Caco-2 (cell line): ENCODE results near the gene GPR22. TPM values are rescaled to one million over a fixed set of nuclear protein-coding genes. Genes with fewer than 3 reads are reported as not detected.

Experiments
- BruUV-seq: library from RNA; stranded (reverse); fragments of 400-500 nt; replicated peaks from 2 replicates; lab custom pipeline; 2021; lab: Mats Ljungman, UMichigan
- CTCF ChIA-PET: fragments of 300-600 bp; sonication (Branson Sonifier 250); formaldehyde crosslinking; loops from one replicate; lab custom pipeline; 2022; ENCODE audit warnings: antibody characterized with exemption; lab: Charles Lee
- POLR2A ChIA-PET: fragments of 300-600 bp; sonication (Branson Sonifier 250); formaldehyde crosslinking; loops from one replicate; lab custom pipeline; 2022; ENCODE audit warnings: antibody characterized with exemption; lab: Charles Lee
- DNase-seq, 2 experiments: peaks; one replicate each; pipeline versions ENCODE4 v3.0.0 to v3.0.0-alpha.2; 2020 to 2022
- H3K27me3 ChIP-seq: replicated peaks from 2 replicates; pipeline ENCODE4 v1.6.0; 2011; ENCODE audit warnings: low read length; ENCODE audit not compliant: control insufficient read depth, insufficient read depth
- H3K36me3 ChIP-seq: 2 replicates; pipeline ENCODE4 v1.5.1; 2011; ENCODE audit warnings: low read length; ENCODE audit not compliant: control insufficient read depth, insufficient read depth
- H3K4me1 ChIP-seq: fragments of 250-450 bp; sonication (Bioruptor Pico); 2 replicates; pipeline ENCODE4 v1.5.1; 2020; ENCODE audit warnings: mild to moderate bottlenecking
- H3K4me3 ChIP-seq: 2 replicates; pipeline ENCODE4 v1.5.1; 2011; ENCODE audit warnings: low read depth, mild to moderate bottlenecking, control low read depth, low read length
- H3K9me3 ChIP-seq: fragments of 250-450 bp; sonication (Bioruptor Pico); 2 replicates; pipeline ENCODE4 v1.5.1; 2020; ENCODE audit warnings: mild to moderate bottlenecking, moderate library complexity
- H3K27ac Mint-ChIP-seq: one replicate; pipeline ENCODE4 v1.8.0; 2022; ENCODE audit warnings: mixed read lengths; ENCODE audit not compliant: unreplicated experiment
- H3K27me3 Mint-ChIP-seq: one replicate; pipeline ENCODE4 v1.8.0; 2022; ENCODE audit warnings: mixed read lengths; ENCODE audit not compliant: insufficient read depth, unreplicated experiment
- H3K36me3 Mint-ChIP-seq: one replicate; pipeline ENCODE4 v1.8.0; 2022; ENCODE audit warnings: mild to moderate bottlenecking, mixed read lengths; ENCODE audit not compliant: insufficient read depth, unreplicated experiment
- H3K4me1 Mint-ChIP-seq: one replicate; pipeline ENCODE4 v1.8.0; 2022; ENCODE audit warnings: low read depth, mixed read lengths; ENCODE audit not compliant: unreplicated experiment
- H3K4me3 Mint-ChIP-seq: one replicate; pipeline ENCODE4 v1.8.0; 2022; ENCODE audit warnings: mild to moderate bottlenecking, moderate library complexity, mixed read lengths; ENCODE audit not compliant: unreplicated experiment
- H3K9me3 Mint-ChIP-seq: one replicate; pipeline ENCODE4 v1.8.0; 2022; ENCODE audit warnings: mixed read lengths; ENCODE audit not compliant: unreplicated experiment
- intact Hi-C: fragments of 100-400 bp; cut with micrococcal nuclease; formaldehyde crosslinking; loops from one replicate; pipeline ENCODE4 v1.10.0; 2022; ENCODE audit not compliant: unreplicated experiment
- total RNA-seq: library from RNA; stranded (reverse); gene quantifications from 2 replicates; pipeline ENCODE4 v1.2.3, GENCODE V29; 2022
- TF ChIP-seq, protein P1 (sequence below), 2 experiments: fragments of 200-600 bp in 1 of 2; IDR thresholded peaks; 1 replicate in 1 of 2; 2 replicates in 1 of 2; pipeline versions ENCODE4 v1.5.1 to v1.8.0; 2011 to 2022; ENCODE audit warnings: antibody characterized with exemption in 1 of 2, control low read depth in 1 of 2, inconsistent platforms in 1 of 2, low read depth in 1 of 2, low read length in 1 of 2, mild to moderate bottlenecking in 1 of 2, moderate library complexity in 1 of 2; ENCODE audit not compliant: insufficient read depth in 1 of 2, severe bottlenecking in 1 of 2, unreplicated experiment in 1 of 2

Gene GPR22
- total RNA-seq, 1 experiment from 2014 or later, result not detected

DNA sequence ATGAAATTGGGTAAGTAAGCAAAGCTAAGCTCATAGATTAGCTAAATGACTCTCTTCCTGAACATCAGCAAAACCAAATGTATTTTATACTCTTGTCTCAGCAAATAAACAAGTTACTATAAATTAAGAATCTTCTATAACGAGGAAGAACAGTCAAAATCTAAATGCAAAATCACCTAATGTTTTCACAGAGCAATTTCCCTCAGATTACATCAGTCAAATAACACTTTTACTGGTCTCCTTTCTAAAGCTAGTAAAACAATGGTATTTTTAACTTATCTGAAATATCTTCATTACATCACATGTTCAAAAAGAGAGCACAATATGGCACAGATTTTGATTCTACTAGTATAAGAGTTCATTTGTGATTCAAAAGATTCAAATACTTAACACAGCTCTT lies 16.5 kb upstream of the GPR22 start:
- Mint-ChIP-seq H3K27ac (no peak overlapping the region), H3K36me3 (peaks cover 26% of the 10 kb centered on the region), H3K9me3 (no peaks in the 10 kb centered on the region), H3K4me3 (no peak overlapping the region), H3K27me3 (no peaks in the 10 kb centered on the region), H3K4me1 (no peaks in the 10 kb centered on the region)
- no TSS peak for BruUV-seq
- no peak for DNase-seq
- Histone ChIP-seq H3K27me3 (no peaks in the 10 kb centered on the region), H3K4me1 (no peaks in the 10 kb centered on the region), H3K4me3 (no peak overlapping the region), H3K36me3 (no peaks in the 10 kb centered on the region), H3K9me3 (no peaks in the 10 kb centered on the region)
- intact Hi-C loops, result no loop called here
- TF ChIP-seq, protein P1, sequence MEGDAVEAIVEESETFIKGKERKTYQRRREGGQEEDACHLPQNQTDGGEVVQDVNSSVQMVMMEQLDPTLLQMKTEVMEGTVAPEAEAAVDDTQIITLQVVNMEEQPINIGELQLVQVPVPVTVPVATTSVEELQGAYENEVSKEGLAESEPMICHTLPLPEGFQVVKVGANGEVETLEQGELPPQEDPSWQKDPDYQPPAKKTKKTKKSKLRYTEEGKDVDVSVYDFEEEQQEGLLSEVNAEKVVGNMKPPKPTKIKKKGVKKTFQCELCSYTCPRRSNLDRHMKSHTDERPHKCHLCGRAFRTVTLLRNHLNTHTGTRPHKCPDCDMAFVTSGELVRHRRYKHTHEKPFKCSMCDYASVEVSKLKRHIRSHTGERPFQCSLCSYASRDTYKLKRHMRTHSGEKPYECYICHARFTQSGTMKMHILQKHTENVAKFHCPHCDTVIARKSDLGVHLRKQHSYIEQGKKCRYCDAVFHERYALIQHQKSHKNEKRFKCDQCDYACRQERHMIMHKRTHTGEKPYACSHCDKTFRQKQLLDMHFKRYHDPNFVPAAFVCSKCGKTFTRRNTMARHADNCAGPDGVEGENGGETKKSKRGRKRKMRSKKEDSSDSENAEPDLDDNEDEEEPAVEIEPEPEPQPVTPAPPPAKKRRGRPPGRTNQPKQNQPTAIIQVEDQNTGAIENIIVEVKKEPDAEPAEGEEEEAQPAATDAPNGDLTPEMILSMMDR (IDR thresholded peaks at IDR 0.05; ENCODE audit: insufficient read depth in 1 of 2, low read depth in 1 of 2, low read length in 1 of 2, severe bottlenecking in 1 of 2, unreplicated experiment in 1 of 2), result no peak
- ChIA-PET CTCF (no interaction called here), POLR2A (no interaction called here)

- no peak overlapping the region for H3K4me3 Mint-ChIP-seq
- no peaks in the 10 kb centered on the region for H3K27me3 Mint-ChIP-seq
- TF ChIP-seq, protein P1 (IDR thresholded peaks at IDR 0.05; ENCODE audit: insufficient read depth in 1 of 2, low read depth in 1 of 2, low read length in 1 of 2, severe bottlenecking in 1 of 2, unreplicated experiment in 1 of 2), result no peak
- H3K9me3 ChIP-seq, result no peaks in the 10 kb centered on the region
- H3K27ac Mint-ChIP-seq, result no peak overlapping the region
- ChIA-PET POLR2A (no interaction called here), CTCF (interaction anchor here (0.8 kb wide), 1 partner anchor 102 kb away, joined by 5 read pairs; the partner anchor contains the start of genes COG5 and DUS4L)
- H3K27me3 ChIP-seq, result no peaks in the 10 kb centered on the region
- H3K4me3 ChIP-seq, result no peak overlapping the region
- H3K4me1 Mint-ChIP-seq, result no peaks in the 10 kb centered on the region
- intact Hi-C loops, result loop anchor here (5.0 kb wide), 1 partner anchor 100 kb away; the partner anchor contains the start of genes COG5 and DUS4L
- no peaks in the 10 kb centered on the region for H3K36me3 ChIP-seq
- no peak for DNase-seq
- no peaks in the 10 kb centered on the region for H3K4me1 ChIP-seq
- peaks cover 24% of the 10 kb centered on the region for H3K36me3 Mint-ChIP-seq
- no TSS peak for BruUV-seq
- H3K9me3 Mint-ChIP-seq, result no peaks in the 10 kb centered on the region
These were observed 7.8 kb upstream of the GPR22 start for GRCh38 chr7:107461938-107462533.

DNA sequence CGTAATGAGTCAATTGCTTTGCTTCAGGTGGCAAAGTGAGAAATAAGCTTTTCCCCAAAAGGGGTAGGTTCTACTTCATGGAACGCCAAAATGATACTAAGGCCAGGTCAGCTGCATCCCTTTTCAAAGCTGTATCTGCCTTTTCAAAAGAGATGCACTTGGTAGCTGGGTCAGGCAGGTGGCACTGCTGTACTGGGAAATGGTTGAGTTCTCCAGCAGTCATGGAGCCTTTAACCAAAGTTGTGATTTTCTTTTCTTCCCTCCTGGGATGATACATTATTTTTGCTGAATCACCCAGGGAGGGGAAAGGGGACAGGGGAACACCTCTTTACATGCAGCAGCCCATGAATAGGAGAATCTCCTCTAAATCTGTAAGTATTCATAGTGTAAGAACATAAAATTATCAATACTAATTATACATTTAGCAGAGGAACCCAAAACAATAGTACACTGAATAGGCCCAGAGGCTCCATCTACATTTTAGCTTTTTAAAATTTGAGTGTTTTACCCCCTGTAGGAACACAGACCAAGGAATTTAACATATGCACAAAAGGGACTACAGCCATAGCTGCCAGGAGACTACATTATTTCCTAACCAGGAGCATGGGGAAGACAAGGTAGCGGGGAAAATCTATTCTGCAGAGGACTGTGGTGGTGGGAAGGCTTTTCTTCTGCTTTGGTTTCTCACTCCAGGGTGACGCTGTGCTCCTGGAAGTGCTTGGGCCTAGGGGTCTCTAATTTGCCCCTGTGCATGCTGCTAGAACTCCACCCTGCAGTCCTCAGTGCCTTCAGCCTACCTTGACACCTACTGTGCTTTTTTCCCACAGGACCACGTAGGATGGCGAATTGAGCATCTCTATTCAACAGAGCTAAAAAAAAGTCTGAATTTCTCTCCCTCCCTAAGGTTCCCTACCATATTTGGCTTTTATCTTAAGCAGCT lies 6.4 kb upstream of the GPR22 start:
- Histone ChIP-seq H3K4me1 (no peaks in the 10 kb centered on the region), H3K36me3 (no peaks in the 10 kb centered on the region), H3K9me3 (no peaks in the 10 kb centered on the region), H3K4me3 (no peak overlapping the region), H3K27me3 (no peaks in the 10 kb centered on the region)
- Mint-ChIP-seq H3K9me3 (no peaks in the 10 kb centered on the region), H3K4me3 (no peak overlapping the region), H3K36me3 (peaks cover 13% of the 10 kb centered on the region), H3K4me1 (no peaks in the 10 kb centered on the region), H3K27ac (no peak overlapping the region), H3K27me3 (no peaks in the 10 kb centered on the region)
- no TSS peak for BruUV-seq
- DNase-seq, result peak; percentile 61 to 63
- ChIA-PET CTCF (interaction anchor here (0.6 to 2.1 kb wide), 10 partner anchors 12 to 416 kb away, joined by 3 to 12 read pairs (median 5); partner anchors contain the start of genes CBLL1, COG5 and DUS4L), POLR2A (no interaction called here)
- intact Hi-C loops, result loop anchor here (1.0 to 5.0 kb wide), 7 partner anchors 38 to 416 kb away; partner anchors contain the start of genes BCAP29, COG5 and DUS4L
- TF ChIP-seq, protein P1 (IDR thresholded peaks at IDR 0.05; ENCODE audit: insufficient read depth in 1 of 2, low read depth in 1 of 2, low read length in 1 of 2, severe bottlenecking in 1 of 2, unreplicated experiment in 1 of 2), result peak; percentile 68 to 79
